ENCODE data around the gene TBC1D3I.

The TBC1D3I gene

GRCh38 chr17:36205637-36206485 lies 58.5 kb downstream of the TBC1D3I start:
- no peak for DNase-seq

- no peak for DNase-seq
Measured at GRCh38 chr17:36204724-36205500, 59.5 kb downstream of the TBC1D3I start.
